ENCODE results near the gene LRRC27.

Gene LRRC27

GRCh38 chr10:132428486-132428995 lies 96.5 kb downstream of the LRRC27 start:
- DNase-seq (ENCODE audit: low read depth) = no peak

Data from stimulated activated CD8-positive, alpha-beta memory T cell treated with anti-CD3 and anti-CD28 coated beads, Interleukin-15, amount 100 ng/mL, for 1 hour (primary cell).